ACC112 (cell line): ENCODE measurements around the gene TMEM106A.
"Not testable (repeated sequence)": the region's sequence is repeated elsewhere in the genome, so short reads cannot be mapped to it uniquely, and the experiment has no call there.

Experiments
- H2AFZ ChIP-seq: fragments of 200-600 bp; sonication (generic); one replicate; pipeline ENCODE4 v1.6.0; 2017; ENCODE audit warnings: antibody characterized with exemption, low read length; ENCODE audit not compliant: unreplicated experiment
- H3K27ac ChIP-seq: fragments of 200-600 bp; sonication (generic); 2 replicates; pipeline ENCODE4 v1.5.1; 2014; ENCODE audit warnings: low read depth, mild to moderate bottlenecking, antibody characterized with exemption, low read length, moderate library complexity
- H3K27me3 ChIP-seq: fragments of 200-600 bp; sonication (generic); 2 replicates; pipeline ENCODE4 v1.6.1; 2014; ENCODE audit warnings: mild to moderate bottlenecking, antibody characterized with exemption, low read length, moderate library complexity, mixed read lengths; ENCODE audit not compliant: insufficient read depth
- H3K36me3 ChIP-seq: fragments of 200-600 bp; sonication (generic); 2 replicates; pipeline ENCODE4 v1.6.1; 2016; ENCODE audit warnings: mild to moderate bottlenecking, antibody characterized with exemption, low read length, moderate library complexity, mixed read lengths; ENCODE audit not compliant: insufficient read depth
- H3K4me1 ChIP-seq: fragments of 200-600 bp; sonication (generic); one replicate; pipeline ENCODE4 v1.6.1; 2016; ENCODE audit warnings: low read length, mixed read lengths; ENCODE audit not compliant: insufficient read depth, unreplicated experiment, control insufficient read depth
- H3K4me3 ChIP-seq: fragments of 200-600 bp; sonication (generic); 2 replicates; pipeline ENCODE4 v1.5.1; 2014; ENCODE audit warnings: mild to moderate bottlenecking, low read depth, low read length
- H3K79me2 ChIP-seq: fragments of 200-600 bp; sonication (generic); one replicate; pipeline ENCODE4 v1.6.0; 2016; ENCODE audit warnings: low read length; ENCODE audit not compliant: control insufficient read depth, unreplicated experiment, insufficient read depth

TMEM106A gene

GRCh38 chr17:43216369-43216761 lies 4.7 kb downstream of the TMEM106A start:
- Histone ChIP-seq H3K4me1 (peaks cover 15% of the 10 kb centered on the region), H3K36me3 (peaks cover 17% of the 10 kb centered on the region; the same call in 1 of the 2 replicates), H3K4me3 (no peak overlapping the region), H3K27ac (no peak overlapping the region), H3K27me3 (no peaks in the 10 kb centered on the region), H2AFZ (no peak overlapping the region), H3K79me2 (peaks cover 15% of the 10 kb centered on the region)

- Histone ChIP-seq H3K27ac (no peak overlapping the region), H3K4me1 (peaks cover 15% of the 10 kb centered on the region), H3K79me2 (peaks cover 15% of the 10 kb centered on the region), H3K36me3 (peaks cover 17% of the 10 kb centered on the region; the same call in 1 of the 2 replicates), H3K27me3 (no peaks in the 10 kb centered on the region), H3K4me3 (no peak overlapping the region), H2AFZ (no peak overlapping the region)
These were observed 5.3 kb downstream of the TMEM106A start for GRCh38 chr17:43216762-43217613.

GRCh38 chr17:43217614-43218087 lies 6.0 kb downstream of the TMEM106A start:
- peaks cover 11% of the 10 kb centered on the region for H3K79me2 ChIP-seq
- H3K4me3 ChIP-seq: no peak overlapping the region
- peaks cover 11% of the 10 kb centered on the region for H3K4me1 ChIP-seq
- H3K27ac ChIP-seq: no peak overlapping the region
- H3K27me3 ChIP-seq: no peaks in the 10 kb centered on the region
- H2AFZ ChIP-seq: no peak overlapping the region
- peaks cover 17% of the 10 kb centered on the region; the same call in 1 of the 2 replicates for H3K36me3 ChIP-seq

GRCh38 chr17:43219001-43219400 lies 7.3 kb downstream of the TMEM106A start:
- no peaks in the 10 kb centered on the region for H3K79me2 ChIP-seq
- no peak overlapping the region for H3K27ac ChIP-seq
- H2AFZ ChIP-seq: no peak overlapping the region
- H3K4me3 ChIP-seq: no peak overlapping the region
- no peaks in the 10 kb centered on the region for H3K27me3 ChIP-seq
- no peaks in the 10 kb centered on the region for H3K4me1 ChIP-seq
- H3K36me3 ChIP-seq: peaks cover 10% of the 10 kb centered on the region; the same call in 1 of the 2 replicates

GRCh38 chr17:43219746-43220380 lies 8.2 kb downstream of the TMEM106A start:
- Histone ChIP-seq H3K27me3 (no peaks in the 10 kb centered on the region), H3K4me1 (no peaks in the 10 kb centered on the region), H3K27ac (no peak overlapping the region), H3K79me2 (no peaks in the 10 kb centered on the region), H3K4me3 (no peak overlapping the region), H2AFZ (no peak overlapping the region), H3K36me3 (peaks cover 10% of the 10 kb centered on the region; the same call in 1 of the 2 replicates)

GRCh38 chr17:43220511-43221125 lies 8.9 kb downstream of the TMEM106A start:
- Histone ChIP-seq H3K4me1 (no peaks in the 10 kb centered on the region), H3K27me3 (no peaks in the 10 kb centered on the region), H3K79me2 (no peaks in the 10 kb centered on the region), H3K4me3 (no peak overlapping the region), H3K36me3 (peaks cover 10% of the 10 kb centered on the region; the same call in 1 of the 2 replicates), H2AFZ (no peak overlapping the region), H3K27ac (no peak overlapping the region)

- no peaks in the 10 kb centered on the region for H3K36me3 ChIP-seq
- H3K27ac ChIP-seq: no peak overlapping the region
- no peak overlapping the region for H2AFZ ChIP-seq
- no peaks in the 10 kb centered on the region for H3K79me2 ChIP-seq
- no peak overlapping the region for H3K4me3 ChIP-seq
- no peaks in the 10 kb centered on the region for H3K4me1 ChIP-seq
- no peaks in the 10 kb centered on the region for H3K27me3 ChIP-seq
These were observed 12.6 kb downstream of the TMEM106A start for GRCh38 chr17:43224146-43224705.

GRCh38 chr17:43226393-43226792 lies 14.7 kb downstream of the TMEM106A start:
- H3K27me3 ChIP-seq: no peaks in the 10 kb centered on the region
- H2AFZ ChIP-seq: no peak overlapping the region
- H3K4me3 ChIP-seq: no peak overlapping the region
- H3K79me2 ChIP-seq: no peaks in the 10 kb centered on the region
- no peaks in the 10 kb centered on the region for H3K36me3 ChIP-seq
- no peak overlapping the region for H3K27ac ChIP-seq
- H3K4me1 ChIP-seq: no peaks in the 10 kb centered on the region

GRCh38 chr17:43228020-43228782 lies 16.5 kb downstream of the TMEM106A start, which contains the start of gene CCDC200:
Gene CCDC200 (minus strand): TSS chr17:43228623. CDS start chr17:43228554, 69 bp downstream.
- H3K4me1 ChIP-seq, H3K27ac ChIP-seq, H3K36me3 ChIP-seq, H3K4me3 ChIP-seq, H3K79me2 ChIP-seq, H3K27me3 ChIP-seq, H2AFZ ChIP-seq: not testable (repeated sequence)
